HEK293 (cell line): ENCODE results near the gene C20orf173.

ENCODE experiments used
- CTCF ChIA-PET: fragments of 350-600 bp; formaldehyde crosslinking; extraction: SDS; loops from one replicate; lab custom pipeline; 2021; ENCODE audit warnings: antibody characterized with exemption; lab: Yijun Ruan, JAX
- POLR2A ChIA-PET: fragments of 300-600 bp; formaldehyde crosslinking; extraction: SDS; loops from one replicate; lab custom pipeline; 2020; ENCODE audit warnings: antibody characterized with exemption, inconsistent platforms; lab: Yijun Ruan, JAX
- H3K27ac ChIP-seq: fragments of 200-500 bp; sonication (Bioruptor generic); 2 replicates; pipeline ENCODE4 v1.5.1; 2014; ENCODE audit warnings: low read depth, low read length, control low read depth, inconsistent platforms; ENCODE audit errors: extremely low read depth
- H3K36me3 ChIP-seq, 2 experiments: fragments of 200-500 bp in 1 of 2; sonication (Bioruptor generic) in 1 of 2; 1 replicate in 1 of 2; 2 replicates in 1 of 2; pipeline ENCODE4 v1.5.1; 2014 to 2017; ENCODE audit warnings: inconsistent platforms in 2 of 2, low read length in 2 of 2; ENCODE audit not compliant: control insufficient read depth in 2 of 2, insufficient read depth in 1 of 2
- H3K4me1 ChIP-seq: fragments of 200-500 bp; sonication (Bioruptor generic); 2 replicates; pipeline ENCODE4 v1.5.1; 2014; ENCODE audit warnings: mild to moderate bottlenecking, low read length, inconsistent platforms; ENCODE audit not compliant: control insufficient read depth, insufficient read depth
- H3K4me3 ChIP-seq: 2 replicates; pipeline ENCODE4 v1.5.1; 2011; ENCODE audit warnings: low read depth, mild to moderate bottlenecking, control low read depth, low read length, moderate library complexity
- H3K9me3 ChIP-seq: fragments of 200-500 bp; sonication (Bioruptor generic); 2 replicates; pipeline ENCODE4 v1.5.1; 2014; ENCODE audit warnings: low read depth, low read length, inconsistent platforms; ENCODE audit not compliant: control insufficient read depth, insufficient read depth
- AEBP2 ChIP-seq: fragments of 450-650 bp; formaldehyde crosslinking; IDR thresholded peaks from 2 replicates; pipeline ENCODE4 v1.5.1; 2016; ENCODE audit warnings: missing biosample characterization, missing genetic modification characterization, borderline replicate concordance
- GLI2 ChIP-seq: fragments of 450-650 bp; formaldehyde crosslinking; IDR thresholded peaks from 2 replicates; pipeline ENCODE4; 2017; ENCODE audit warnings: missing biosample characterization, missing genetic modification characterization, low read depth, borderline replicate concordance
- PATZ1 ChIP-seq: fragments of 450-650 bp; formaldehyde crosslinking; IDR thresholded peaks from 2 replicates; pipeline ENCODE4 v1.5.1; 2016; ENCODE audit warnings: missing biosample characterization, missing genetic modification characterization
- WT1 ChIP-seq: fragments of 450-650 bp; formaldehyde crosslinking; IDR thresholded peaks from 2 replicates; pipeline ENCODE4 v1.5.1; 2016; ENCODE audit warnings: missing biosample characterization, missing genetic modification characterization
- ZBTB49 ChIP-seq: fragments of 450-650 bp; formaldehyde crosslinking; IDR thresholded peaks from 2 replicates; pipeline ENCODE4 v1.5.1; 2016; ENCODE audit warnings: missing biosample characterization, missing genetic modification characterization, low read depth
- ZEB2 ChIP-seq: fragments of 450-650 bp; formaldehyde crosslinking; IDR thresholded peaks from 2 replicates; pipeline ENCODE4 v1.5.1; 2016; ENCODE audit warnings: missing biosample characterization, missing genetic modification characterization
- ZIC2 ChIP-seq: fragments of 450-650 bp; formaldehyde crosslinking; IDR thresholded peaks from 2 replicates; pipeline ENCODE4 v1.5.1; 2016; ENCODE audit warnings: missing biosample characterization, missing genetic modification characterization
- ZNF10 ChIP-seq: fragments of 450-650 bp; formaldehyde crosslinking; IDR thresholded peaks from 2 replicates; pipeline ENCODE4 v1.5.1; 2017; ENCODE audit warnings: missing biosample characterization, missing genetic modification characterization
- ZNF24 ChIP-seq: fragments of 450-650 bp; formaldehyde crosslinking; IDR thresholded peaks from 2 replicates; pipeline ENCODE4 v1.5.1; 2016; ENCODE audit warnings: missing biosample characterization, missing genetic modification characterization
- ZNF549 ChIP-seq: fragments of 450-650 bp; IDR thresholded peaks from 2 replicates; pipeline ENCODE4 v1.5.1; 2018; ENCODE audit warnings: missing biosample characterization, missing genetic modification characterization, mild to moderate bottlenecking, inconsistent platforms, moderate library complexity
- ZNF624 ChIP-seq: fragments of 450-650 bp; formaldehyde crosslinking; IDR thresholded peaks from 2 replicates; pipeline ENCODE4 v1.5.1; 2017; ENCODE audit warnings: missing biosample characterization, missing genetic modification characterization
- ZNF670 ChIP-seq: fragments of 450-650 bp; formaldehyde crosslinking; IDR thresholded peaks from 2 replicates; pipeline ENCODE4 v1.5.1; 2016; ENCODE audit warnings: missing biosample characterization, missing genetic modification characterization, low read depth
- ZNF692 ChIP-seq: fragments of 450-650 bp; formaldehyde crosslinking; IDR thresholded peaks from 2 replicates; pipeline ENCODE4 v1.5.1; 2016; ENCODE audit warnings: missing biosample characterization, missing genetic modification characterization

The C20orf173 gene

GRCh38 chr20:35503841-35504561 lies 25.5 kb downstream of the C20orf173 start:
- TF ChIP-seq ZIC2 (tag by site-specific recombination) = peak; percentile 88
- TF ChIP-seq ZNF670 = no peak
- TF ChIP-seq ZNF692 = no peak
- Histone ChIP-seq H3K36me3 (peaks cover 5 to 100% of the 10 kb centered on the region in 2 experiments; a peak in 2 of 3 replicates), H3K27ac (no peak overlapping the region), H3K4me3 (no peak overlapping the region), H3K4me1 (no peaks in the 10 kb centered on the region), H3K9me3 (no peaks in the 10 kb centered on the region)
- CTCF ChIA-PET = interaction anchor here (1.4 kb wide), 1 partner anchor 25 kb away, joined by 3 read pairs; no protein-coding TSS in a partner anchor
- POLR2A ChIA-PET = no interaction called here

GRCh38 chr20:35503281-35503680 lies 26.2 kb downstream of the C20orf173 start:
- Histone ChIP-seq H3K9me3 (no peaks in the 10 kb centered on the region), H3K27ac (no peak overlapping the region), H3K4me3 (no peak overlapping the region), H3K4me1 (no peaks in the 10 kb centered on the region), H3K36me3 (peaks cover 11 to 100% of the 10 kb centered on the region in 2 experiments; a peak in 2 of 3 replicates)
- POLR2A ChIA-PET = no interaction called here
- no peak for TF ChIP-seq ZBTB49 (tag by site-specific recombination)
- no peak for TF ChIP-seq ZNF24 (tag by site-specific recombination)
- no peak for TF ChIP-seq ZNF624
- no peak for TF ChIP-seq PATZ1 (tag by site-specific recombination)
- no peak for TF ChIP-seq ZNF10 (tag by site-specific recombination)
- no peak for TF ChIP-seq ZNF549 (tag by site-specific recombination)
- TF ChIP-seq ZEB2 (tag by site-specific recombination) = no peak
- TF ChIP-seq GLI2 (tag by site-specific recombination) = no peak
- no peak for TF ChIP-seq WT1 (tag by site-specific recombination)
- no peak for TF ChIP-seq AEBP2 (tag by site-specific recombination)
- CTCF ChIA-PET = interaction anchor here (0.7 to 1.4 kb wide), 3 partner anchors 10 to 35 kb away, joined by 3 to 4 read pairs (median 3); no protein-coding TSS in a partner anchor
